Activated gamma-delta T cell treated with anti-CD3 and anti-CD28 coated beads, Interleukin-2, amount 50 U/mL, for 16 hours (primary cell): ENCODE data around the gene ANKIB1.
"Not testable (repeated sequence)": the region's sequence is repeated elsewhere in the genome, so short reads cannot be mapped to it uniquely, and the experiment has no call there.

Experiments used
- DNase-seq: peaks from one replicate; pipeline ENCODE4 v3.0.0-alpha.2; 2020; ENCODE audit warnings: low read depth

ANKIB1 gene

DNA sequence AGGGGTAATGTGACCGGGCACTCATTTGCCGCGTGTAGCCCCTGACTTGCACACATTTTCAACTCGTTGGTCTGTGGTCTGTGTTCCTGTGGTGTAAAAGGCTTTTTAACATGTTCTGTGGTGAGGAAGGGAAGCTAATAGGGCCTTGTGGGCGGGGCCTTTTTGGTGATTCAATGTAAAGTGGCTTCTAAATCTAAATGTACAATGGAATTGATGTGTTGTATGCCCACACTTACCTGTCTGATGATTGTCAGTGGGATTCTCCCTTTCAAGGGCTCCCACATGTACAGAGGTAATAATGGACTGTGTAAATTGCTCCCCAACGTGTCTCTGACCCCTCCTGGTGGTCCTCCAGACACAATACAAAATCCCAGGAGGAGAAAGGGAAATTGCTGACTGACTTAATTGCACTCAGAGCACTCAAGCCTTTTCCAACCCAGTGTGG lies 158.4 kb downstream of the ANKIB1 start:
- peak; percentile 11 for DNase-seq

- no peak for DNase-seq
These were observed 163.6 kb downstream of the ANKIB1 start for GRCh38 chr7:92409357-92409756.

DNA sequence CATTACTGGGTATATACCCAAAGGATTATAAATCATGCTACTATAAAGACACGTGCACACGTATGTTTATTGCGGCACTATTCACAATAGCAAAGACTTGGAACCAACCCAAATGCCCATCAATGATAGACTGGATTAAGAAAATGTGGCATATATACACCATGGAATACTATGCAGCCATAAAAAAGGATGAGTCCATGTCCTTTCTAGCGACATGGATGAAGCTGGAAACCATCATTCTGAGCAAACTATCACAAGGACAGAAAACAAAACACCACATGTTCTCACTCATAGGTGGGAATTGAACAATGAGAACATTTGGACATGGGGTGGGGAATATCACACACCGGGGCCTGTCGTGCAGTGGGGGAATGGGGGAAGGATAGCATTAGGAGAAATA lies 164.4 kb downstream of the ANKIB1 start:
- DNase-seq, result not testable (repeated sequence)

GRCh38 chr7:92412745-92413144 lies 167.0 kb downstream of the ANKIB1 start:
- DNase-seq, result no peak

- DNase-seq, result no peak
These were observed 167.8 kb downstream of the ANKIB1 start for GRCh38 chr7:92413550-92413949.

GRCh38 chr7:92415225-92415624 lies 169.5 kb downstream of the ANKIB1 start:
- no peak for DNase-seq

- DNase-seq, result no peak
These were observed 172.1 kb downstream of the ANKIB1 start for GRCh38 chr7:92417913-92418312.

DNA sequence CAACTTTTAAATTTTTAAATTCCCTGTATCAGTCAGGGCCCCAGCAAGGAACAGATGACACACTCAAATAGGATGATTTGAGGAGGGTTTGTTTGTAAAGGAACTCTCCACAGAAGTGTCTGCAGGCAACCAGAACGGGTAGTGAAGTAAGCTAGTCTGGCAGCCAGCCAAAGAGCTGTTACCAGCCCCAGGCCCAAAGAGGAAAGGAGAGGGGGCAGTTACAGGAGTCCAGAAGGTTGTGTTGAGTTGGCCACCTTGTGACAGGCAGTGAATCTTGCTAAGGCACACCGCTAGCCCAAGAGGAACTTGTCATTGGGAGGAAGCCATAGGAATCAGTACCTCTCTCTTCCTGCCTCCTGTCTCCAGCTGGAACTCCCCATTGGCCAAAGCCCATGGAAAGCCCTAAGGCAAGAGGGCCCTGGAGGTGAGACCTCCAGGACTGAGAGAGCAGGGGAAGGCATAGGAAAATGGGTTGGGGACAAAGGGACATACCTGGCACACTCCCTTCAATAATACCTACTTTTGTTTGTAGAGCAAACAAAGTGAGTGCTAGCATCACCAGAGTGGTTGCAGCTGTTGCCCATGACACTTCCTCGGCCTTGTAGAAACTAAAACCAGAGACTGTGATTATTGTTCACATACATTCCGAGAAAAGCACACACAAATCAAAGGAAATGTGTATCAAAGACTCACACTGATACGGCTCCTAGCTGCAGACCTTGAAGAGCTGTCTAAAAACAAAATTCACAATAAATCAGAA lies 176.1 kb downstream of the ANKIB1 start:
- DNase-seq, result no peak

- no peak for DNase-seq
These were observed 177.2 kb downstream of the ANKIB1 start for GRCh38 chr7:92422926-92423325.

GRCh38 chr7:92423710-92424131 lies 177.9 kb downstream of the ANKIB1 start:
- no peak for DNase-seq

DNA sequence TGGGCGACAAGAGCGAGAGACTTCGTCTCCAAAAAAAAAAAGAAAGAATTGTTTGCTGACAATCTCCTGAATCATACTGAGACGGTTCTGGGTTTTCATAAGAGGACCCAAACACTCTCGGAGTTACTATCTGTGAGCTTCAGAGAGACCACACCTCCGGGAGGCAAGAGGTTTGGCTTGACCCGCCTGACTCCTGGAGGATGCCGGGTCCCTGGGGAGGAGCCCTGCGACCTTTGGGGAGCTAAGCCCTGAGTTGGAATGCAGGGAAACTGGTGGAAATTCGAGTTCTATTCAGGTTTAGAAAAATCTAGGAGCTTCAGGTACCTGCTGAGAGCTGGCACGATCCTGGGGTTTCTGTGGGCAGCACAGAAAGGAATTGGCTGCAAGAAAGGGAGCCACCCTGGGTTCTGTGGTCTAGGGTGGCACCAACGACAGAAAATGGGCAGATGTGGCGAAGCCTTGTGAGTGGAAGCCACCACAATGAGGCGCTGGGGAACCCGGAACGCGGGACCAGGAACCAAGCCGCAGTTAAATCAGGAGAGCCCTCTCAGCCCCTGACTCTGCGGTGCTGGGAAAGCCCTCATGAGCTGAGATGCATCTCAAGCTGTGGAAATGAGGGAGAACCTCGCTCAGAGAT lies 179.7 kb downstream of the ANKIB1 start:
- no peak for DNase-seq

GRCh38 chr7:92427193-92427592 lies 181.4 kb downstream of the ANKIB1 start:
- no peak for DNase-seq

DNA sequence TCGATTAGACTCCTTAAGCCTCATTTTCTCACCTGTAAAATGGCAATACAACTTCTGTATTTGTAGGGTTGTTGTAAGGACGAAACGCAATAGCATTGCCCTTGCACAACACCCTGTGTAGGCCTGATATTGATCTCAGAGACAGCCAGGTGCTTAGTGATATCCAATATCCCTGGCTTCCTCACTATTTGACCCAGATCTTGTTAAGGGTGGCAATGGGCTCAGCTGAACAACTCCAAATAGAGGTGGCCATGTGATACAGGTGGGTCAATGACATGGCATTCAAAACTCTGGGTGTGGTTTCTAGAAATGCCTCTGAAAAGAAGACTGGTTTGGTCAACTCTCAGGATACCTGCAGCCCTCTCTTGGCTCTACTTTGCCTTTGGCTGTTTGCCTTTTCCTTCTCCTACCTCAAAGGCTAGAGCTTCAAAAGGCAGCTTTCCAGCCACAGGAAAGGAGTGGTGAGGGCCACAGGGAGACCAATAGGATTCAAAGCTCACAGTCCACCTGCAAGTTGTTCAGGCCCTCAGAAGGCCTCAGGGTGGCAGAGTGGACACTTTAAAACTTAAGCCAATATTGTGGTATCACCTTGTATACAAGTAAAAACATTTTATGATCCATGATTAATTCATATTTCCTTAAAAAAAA lies 186.6 kb downstream of the ANKIB1 start:
- no peak for DNase-seq

DNA sequence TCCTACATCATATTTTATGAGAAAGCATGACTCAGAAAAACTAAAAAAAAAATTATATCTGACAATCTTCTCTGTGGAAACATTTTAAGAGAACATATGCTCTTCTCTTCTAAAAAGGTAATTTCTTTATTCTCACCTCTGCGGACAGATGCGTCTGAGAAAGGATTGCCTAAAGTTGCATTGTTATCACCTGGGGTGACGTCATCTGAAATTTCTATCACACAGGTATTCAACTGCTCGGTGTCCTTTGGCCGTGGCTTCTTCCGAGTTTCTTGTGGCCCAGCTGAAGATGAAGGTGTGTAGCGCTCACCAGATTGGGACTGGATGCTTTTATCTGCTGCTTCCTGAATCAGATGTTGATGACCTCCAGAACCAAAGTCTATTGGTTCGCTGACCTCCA lies 187.2 kb downstream of the ANKIB1 start:
- no peak for DNase-seq

DNA sequence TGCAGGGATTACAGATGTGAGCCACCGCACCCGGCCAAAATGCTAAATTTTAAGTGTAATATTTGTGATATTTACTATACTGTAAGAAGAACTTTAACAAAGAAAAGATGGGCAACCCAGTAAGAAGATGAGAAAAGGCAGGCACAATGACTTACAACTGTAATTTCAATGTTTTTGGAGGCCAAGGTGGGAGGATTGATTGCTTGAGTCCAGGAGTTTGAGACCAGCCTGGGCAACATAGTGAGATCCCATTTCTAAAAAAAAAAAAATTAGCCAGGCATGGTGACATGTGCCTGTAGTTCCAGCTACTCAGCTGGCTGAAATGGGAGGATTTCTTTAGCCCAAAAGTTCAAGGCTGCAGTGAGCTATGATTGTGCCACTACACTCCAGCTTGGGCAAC lies 189.8 kb downstream of the ANKIB1 start:
- DNase-seq, result no peak

DNA sequence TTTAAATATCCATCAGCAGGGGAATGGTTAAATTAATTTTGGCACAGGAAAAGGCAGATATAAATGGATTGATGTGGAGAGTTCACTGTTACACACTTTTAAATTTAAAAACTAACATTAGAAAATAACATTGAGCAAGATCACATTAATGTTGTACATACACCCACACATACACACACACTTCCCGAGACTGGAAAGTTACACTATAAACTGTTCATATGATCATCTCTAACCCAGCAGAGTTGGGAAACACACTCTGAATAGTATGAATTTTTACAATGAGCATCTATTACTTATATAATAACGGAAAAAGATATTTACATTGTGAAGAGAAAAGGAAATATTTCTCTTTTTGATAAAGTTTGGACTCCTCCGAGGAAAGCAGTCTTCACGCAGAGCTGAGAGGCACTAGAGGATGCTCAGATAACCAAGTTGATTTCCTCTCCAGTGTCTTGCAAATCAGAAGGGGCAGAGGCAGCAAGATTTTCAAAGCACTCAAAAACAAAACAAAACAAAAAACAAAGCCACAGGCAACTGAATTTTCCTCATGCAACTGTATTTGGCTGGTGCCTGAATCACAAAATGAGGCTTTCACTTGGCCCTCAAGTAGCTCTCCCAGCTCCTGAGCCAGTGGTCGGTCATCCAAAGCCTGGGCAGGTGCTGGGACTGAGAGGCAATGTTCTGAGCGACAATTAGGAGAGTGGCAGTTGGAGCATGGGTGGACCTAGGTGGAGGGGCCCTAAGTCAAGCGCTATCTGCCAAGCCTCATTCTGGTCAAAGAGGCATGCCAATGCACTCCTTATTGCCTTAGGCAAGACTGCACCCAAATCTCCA lies 191.1 kb downstream of the ANKIB1 start:
- no peak for DNase-seq

GRCh38 chr7:92437956-92438491 lies 192.2 kb downstream of the ANKIB1 start:
- no peak for DNase-seq

DNA sequence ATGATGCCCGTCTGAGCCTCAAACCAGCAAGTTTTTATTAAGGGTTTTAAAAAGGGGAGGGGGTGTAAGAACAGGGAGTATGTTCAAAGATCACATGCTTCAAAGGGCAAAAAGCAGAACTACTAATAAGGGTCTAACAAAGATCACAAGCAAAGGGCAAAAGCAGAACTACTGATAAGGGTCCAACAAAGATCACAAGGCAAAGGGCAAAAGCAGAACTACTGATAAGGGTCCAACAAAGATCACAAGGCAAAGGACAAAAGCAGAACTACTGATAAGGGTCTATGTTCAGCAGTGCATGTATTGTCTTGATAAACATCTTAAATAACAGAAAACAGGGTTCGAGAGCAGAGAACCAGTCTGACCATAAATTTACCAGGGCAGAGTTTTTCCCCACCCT lies 196.9 kb downstream of the ANKIB1 start:
- not testable (repeated sequence) for DNase-seq

GRCh38 chr7:92446869-92447344 lies 201.1 kb downstream of the ANKIB1 start:
- no peak for DNase-seq

DNA sequence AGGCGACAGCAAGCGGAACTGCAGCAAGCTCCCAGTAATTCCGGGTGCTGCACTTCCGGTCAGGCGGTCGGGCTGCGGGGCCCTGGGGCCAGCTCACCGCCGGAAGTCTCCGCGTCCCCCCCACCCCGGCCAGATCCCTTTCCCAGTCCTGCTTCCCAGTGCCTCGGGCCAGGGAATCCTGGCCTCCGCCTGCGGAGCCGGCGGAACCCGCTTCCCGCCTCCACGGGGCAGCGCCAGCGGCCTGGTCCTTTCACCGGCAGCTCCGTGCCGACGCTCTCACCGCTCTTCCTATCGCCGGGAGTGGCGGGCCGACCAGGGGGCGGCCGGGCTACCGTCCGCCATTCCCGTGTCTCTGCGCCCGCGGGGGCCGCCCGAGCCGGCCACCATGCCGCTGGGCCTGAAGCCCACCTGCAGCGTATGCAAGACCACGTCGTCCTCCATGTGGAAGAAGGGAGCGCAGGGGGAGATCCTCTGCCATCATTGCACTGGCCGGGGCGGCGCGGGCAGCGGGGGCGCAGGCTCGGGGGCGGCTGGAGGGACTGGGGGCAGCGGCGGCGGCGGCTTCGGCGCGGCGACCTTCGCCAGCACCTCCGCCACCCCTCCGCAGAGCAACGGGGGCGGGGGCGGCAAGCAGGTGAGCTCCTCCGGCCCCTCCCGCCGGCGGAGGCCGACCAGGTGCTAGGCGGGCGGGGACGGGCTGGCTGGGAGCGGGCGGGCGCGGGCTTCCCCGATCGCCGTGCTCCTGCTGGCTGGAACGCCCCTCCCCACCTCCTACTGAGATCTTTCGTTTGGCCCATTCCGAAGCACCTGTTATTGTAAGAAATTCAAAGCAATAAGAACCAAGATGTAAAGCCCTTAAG lies 201.8 kb downstream of the ANKIB1 start, which contains the start of gene GATAD1:
GATAD1 (plus strand) TSS at position 138 of the 860 bp plus-strand sequence; CDS start at position 386, 248 bp downstream.
- DNase-seq, result peak; percentile 69
